HepG2 (cell line): ENCODE results near the gene JAKMIP2. TPM values are rescaled to one million over a fixed set of nuclear protein-coding genes. Genes with fewer than 3 reads are reported as not detected.

Source experiments
- ATAC-seq: fragments of 200-7000 bp; cut with Tn5 transposase; 3 replicates; pipeline ENCODE4 v1.9.1; 2020; ENCODE audit warnings: mild to moderate bottlenecking, moderate library complexity
- BruUV-seq: library from RNA; stranded (reverse); fragments of 400-500 nt; replicated peaks from 2 replicates; lab custom pipeline; 2021; lab: Mats Ljungman, UMichigan
- CTCF ChIA-PET: fragments of 300-600 bp; formaldehyde crosslinking; extraction: SDS; loops from one replicate; lab custom pipeline; 2021; ENCODE audit warnings: low total read pairs, inconsistent platforms, low intra/inter-chr PET ratio; lab: Yijun Ruan, JAX
- POLR2A ChIA-PET: fragments of 350-600 bp; sonication (Branson Sonifier 250); formaldehyde crosslinking; loops from one replicate; lab custom pipeline; 2020; ENCODE audit warnings: antibody characterized with exemption, inconsistent platforms; lab: Yijun Ruan, JAX
- DNase-seq: peaks from one replicate; pipeline ENCODE4 v3.0.0-alpha.2; 2015; ENCODE audit warnings: low spot score
- FAIRE-seq: peaks from 3 replicates; lab custom pipeline; 2011; peaks lifted over from hg19 to GRCh38; lab: Jason Lieb, UNC
- H2AFZ ChIP-seq: one replicate; pipeline ENCODE4 v1.6.1; 2011; ENCODE audit warnings: low read length, inconsistent platforms
- H3K27ac ChIP-seq: fragments of 300-600 bp; 3 replicates; pipeline ENCODE4 v1.8.0; 2011; ENCODE audit warnings: mixed run types, mild to moderate bottlenecking, mixed read lengths, low read length, inconsistent platforms; ENCODE audit not compliant: insufficient read depth; ENCODE audit errors: extremely low read length
- H3K27me3 ChIP-seq, 2 experiments: fragments of 200-600 bp in 1 of 2; 2 replicates in 1 of 2; 3 replicates in 1 of 2; pipeline versions ENCODE4 v1.6.0 to v1.8.0; 2011; ENCODE audit warnings: low read length in 2 of 2, mild to moderate bottlenecking in 2 of 2, moderate library complexity in 2 of 2, inconsistent platforms in 1 of 2; ENCODE audit not compliant: insufficient read depth in 2 of 2, control insufficient read depth in 1 of 2
- H3K36me3 ChIP-seq, 2 experiments: fragments of 200-600 bp in 1 of 2; replicated peaks in 1 of 2; 2 replicates in 1 of 2; 3 replicates in 1 of 2; pipeline versions ENCODE4 v1.5.1 to v1.8.0; 2011; ENCODE audit warnings: low read length in 2 of 2, inconsistent platforms in 1 of 2; ENCODE audit not compliant: insufficient read depth in 2 of 2, control insufficient read depth in 1 of 2
- H3K4me1 ChIP-seq: 2 replicates; pipeline ENCODE4 v1.5.1; 2012; ENCODE audit warnings: low read length, inconsistent platforms; ENCODE audit not compliant: insufficient read depth
- H3K4me2 ChIP-seq: 2 replicates; pipeline ENCODE4 v1.6.0; 2011; ENCODE audit warnings: low read depth, low read length, inconsistent platforms
- H3K4me3 ChIP-seq, 3 experiments: fragments of 200-600 bp in 1 of 3; sonication (generic), shearing (Covaris generic) in 1 of 3; replicated peaks in 1 of 3; 2 replicates each; pipeline ENCODE4 v1.5.1; 2011 to 2016; ENCODE audit warnings: low read length in 3 of 3, inconsistent platforms in 2 of 3, low read depth in 2 of 3, mild to moderate bottlenecking in 2 of 3, control low read depth in 1 of 3, mixed read lengths in 1 of 3; ENCODE audit not compliant: insufficient read depth in 1 of 3
- H3K79me2 ChIP-seq: one replicate; pipeline ENCODE4 v1.6.1; 2011; ENCODE audit warnings: low read length, inconsistent platforms; ENCODE audit not compliant: insufficient read depth
- H3K9ac ChIP-seq: 2 replicates; pipeline ENCODE4 v1.6.0; 2011; ENCODE audit warnings: mild to moderate bottlenecking, low read depth, low read length, inconsistent platforms; ENCODE audit not compliant: insufficient read depth
- H3K9me3 ChIP-seq: 2 replicates; pipeline ENCODE4 v1.5.1; 2012; ENCODE audit warnings: mild to moderate bottlenecking, low read length
- H4K20me1 ChIP-seq: 2 replicates; pipeline ENCODE4 v1.6.0; 2011; ENCODE audit warnings: inconsistent platforms, mild to moderate bottlenecking, low read length, moderate library complexity; ENCODE audit not compliant: insufficient read depth
- CAMTA2 ChIP-seq: sonication (generic); formaldehyde crosslinking; IDR thresholded peaks from 2 replicates; pipeline ENCODE4 v1.4.0; 2020; ENCODE audit warnings: mild to moderate bottlenecking, missing genetic modification reagents, borderline replicate concordance
- CEBPB ChIP-seq: IDR thresholded peaks from 2 replicates; pipeline ENCODE4 v1.6.1; 2011; ENCODE audit warnings: low read depth, low read length, improper control_type of control experiment, borderline replicate concordance
- EED ChIP-seq: sonication (generic); formaldehyde crosslinking; IDR thresholded peaks from 2 replicates; pipeline ENCODE4 v1.5.0; 2020; ENCODE audit warnings: mild to moderate bottlenecking, missing genetic modification reagents
- EHMT2 ChIP-seq: fragments of 200-600 bp; sonication (generic); IDR thresholded peaks from 2 replicates; pipeline ENCODE4 v1.7.0; 2017; ENCODE audit warnings: antibody characterized with exemption, low read depth, low read length, borderline replicate concordance
- FOXC1 ChIP-seq: sonication (generic); formaldehyde crosslinking; IDR thresholded peaks from 2 replicates; pipeline ENCODE4 v1.8.0; 2022; ENCODE audit warnings: mild to moderate bottlenecking, missing genetic modification reagents, borderline replicate concordance
- HDAC1 ChIP-seq: sonication (generic); formaldehyde crosslinking; IDR thresholded peaks from 2 replicates; pipeline ENCODE4 v1.5.1; 2020; ENCODE audit warnings: mild to moderate bottlenecking, missing genetic modification reagents
- JARID2 ChIP-seq: sonication (generic); formaldehyde crosslinking; IDR thresholded peaks from 2 replicates; pipeline ENCODE4 v1.8.1; 2023; ENCODE audit warnings: missing genetic modification reagents, inconsistent platforms; ENCODE audit not compliant: insufficient replicate concordance
- SALL1 ChIP-seq: sonication (generic); formaldehyde crosslinking; IDR thresholded peaks from 2 replicates; pipeline ENCODE4 v1.8.0; 2022; ENCODE audit warnings: mild to moderate bottlenecking, missing genetic modification reagents
- SMARCE1 ChIP-seq: fragments of 450-650 bp; IDR thresholded peaks from 2 replicates; pipeline ENCODE4 v1.6.1; 2017; ENCODE audit warnings: borderline replicate concordance
- SNAPC2 ChIP-seq: sonication (generic); formaldehyde crosslinking; IDR thresholded peaks from 2 replicates; pipeline ENCODE4 v1.8.1; 2022; ENCODE audit warnings: mild to moderate bottlenecking, missing genetic modification reagents
- TCF7 ChIP-seq: sonication (generic); IDR thresholded peaks from 2 replicates; pipeline ENCODE4 v1.6.1; 2016; ENCODE audit warnings: antibody characterized with exemption, low read depth
- ZNF367 ChIP-seq: sonication (generic); formaldehyde crosslinking; IDR thresholded peaks from 2 replicates; pipeline ENCODE4 v1.4.0; 2020; ENCODE audit warnings: missing genetic modification reagents, borderline replicate concordance
- WGBS: methylation state at CpG from one replicate; pipeline ENCODE4 v1.1.6; 2017; ENCODE audit warnings: low lambda C conversion rate; 5-methylcytosine and 5-hydroxymethylcytosine counted together
- in situ Hi-C: cut with HindIII; loops from 2 replicates; pipeline ENCODE4 v1.10.0; 2017; ENCODE audit warnings: low pct_unique_long_range_greater_than_20kb; ENCODE audit not compliant: extremely low pct_ligation_motif_present
- intact Hi-C: fragments of 100-400 bp; cut with micrococcal nuclease; formaldehyde crosslinking; loops from one replicate; pipeline ENCODE4 v1.10.0; 2022; ENCODE audit not compliant: unreplicated experiment
- polyA plus RNA-seq, 8 experiments: library from polyadenylated mRNA; depleted of rRNA in 3 of 8; stranded (reverse) in 7 of 8; unstranded in 1 of 8; fragments of >200 nt; fragmentation: Illumina TruSeq in 4 of 8; extraction: Trizol in 4 of 8; gene quantifications; 2 replicates each; pipeline versions ENCODE4 v1.2.1 to v1.2.3, GENCODE V29; 2011 to 2016; ENCODE audit warnings: low read depth in 4 of 8, missing spikeins in 1 of 8, mixed read lengths in 1 of 8; ENCODE audit not compliant: insufficient read depth in 1 of 8
- total RNA-seq, 5 experiments: library from RNA; depleted of rRNA; stranded (reverse); fragments of >200 nt; fragmentation: Illumina TruSeq; extraction: Trizol; gene quantifications; 2 replicates each; pipeline ENCODE4 v1.2.3, GENCODE V29; 2016; ENCODE audit warnings: low read depth in 1 of 5
- TF ChIP-seq, protein P1 (sequence below): sonication (generic); formaldehyde crosslinking; IDR thresholded peaks from 2 replicates; pipeline ENCODE4 v1.4.0; 2020; ENCODE audit warnings: mild to moderate bottlenecking, missing genetic modification reagents
- TF ChIP-seq, protein P2 (sequence below): sonication (generic); formaldehyde crosslinking; IDR thresholded peaks from 2 replicates; pipeline ENCODE4 v1.4.0; 2020; ENCODE audit warnings: missing genetic modification reagents, mild to moderate bottlenecking, borderline replicate concordance

JAKMIP2 gene
- total and polyA plus RNA-seq, 2 of the 13 experiments (the other 11 are each of a cell fraction or from before 2014, with no cell fraction given) = 0.04 to 2.1 TPM

DNA sequence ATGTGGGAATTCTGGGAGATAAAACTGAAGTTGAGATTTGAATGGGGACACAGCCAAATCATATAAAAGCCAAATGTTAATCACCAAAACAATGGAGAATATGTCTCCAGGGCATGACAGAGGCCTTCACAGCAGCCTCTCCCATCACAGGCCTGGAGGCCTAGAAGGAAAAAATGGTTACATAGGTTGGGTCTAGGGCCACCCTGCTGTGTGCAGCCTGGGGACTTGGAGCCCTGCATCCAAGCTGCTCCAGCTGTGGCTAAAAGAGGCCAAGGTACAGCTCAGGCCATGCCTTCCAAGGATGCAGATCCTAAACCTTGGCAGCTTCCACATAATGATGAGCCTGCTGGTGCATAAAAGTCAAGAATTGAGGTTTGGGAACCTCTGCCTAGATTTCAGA, 85.1 kb downstream of the JAKMIP2 start (continued):
- no peak for TF ChIP-seq FOXC1 (CRISPR knock-in tag)
- no peak for TF ChIP-seq HDAC1 (CRISPR knock-in tag)
- TF ChIP-seq JARID2 = no peak
- TF ChIP-seq, protein P1, sequence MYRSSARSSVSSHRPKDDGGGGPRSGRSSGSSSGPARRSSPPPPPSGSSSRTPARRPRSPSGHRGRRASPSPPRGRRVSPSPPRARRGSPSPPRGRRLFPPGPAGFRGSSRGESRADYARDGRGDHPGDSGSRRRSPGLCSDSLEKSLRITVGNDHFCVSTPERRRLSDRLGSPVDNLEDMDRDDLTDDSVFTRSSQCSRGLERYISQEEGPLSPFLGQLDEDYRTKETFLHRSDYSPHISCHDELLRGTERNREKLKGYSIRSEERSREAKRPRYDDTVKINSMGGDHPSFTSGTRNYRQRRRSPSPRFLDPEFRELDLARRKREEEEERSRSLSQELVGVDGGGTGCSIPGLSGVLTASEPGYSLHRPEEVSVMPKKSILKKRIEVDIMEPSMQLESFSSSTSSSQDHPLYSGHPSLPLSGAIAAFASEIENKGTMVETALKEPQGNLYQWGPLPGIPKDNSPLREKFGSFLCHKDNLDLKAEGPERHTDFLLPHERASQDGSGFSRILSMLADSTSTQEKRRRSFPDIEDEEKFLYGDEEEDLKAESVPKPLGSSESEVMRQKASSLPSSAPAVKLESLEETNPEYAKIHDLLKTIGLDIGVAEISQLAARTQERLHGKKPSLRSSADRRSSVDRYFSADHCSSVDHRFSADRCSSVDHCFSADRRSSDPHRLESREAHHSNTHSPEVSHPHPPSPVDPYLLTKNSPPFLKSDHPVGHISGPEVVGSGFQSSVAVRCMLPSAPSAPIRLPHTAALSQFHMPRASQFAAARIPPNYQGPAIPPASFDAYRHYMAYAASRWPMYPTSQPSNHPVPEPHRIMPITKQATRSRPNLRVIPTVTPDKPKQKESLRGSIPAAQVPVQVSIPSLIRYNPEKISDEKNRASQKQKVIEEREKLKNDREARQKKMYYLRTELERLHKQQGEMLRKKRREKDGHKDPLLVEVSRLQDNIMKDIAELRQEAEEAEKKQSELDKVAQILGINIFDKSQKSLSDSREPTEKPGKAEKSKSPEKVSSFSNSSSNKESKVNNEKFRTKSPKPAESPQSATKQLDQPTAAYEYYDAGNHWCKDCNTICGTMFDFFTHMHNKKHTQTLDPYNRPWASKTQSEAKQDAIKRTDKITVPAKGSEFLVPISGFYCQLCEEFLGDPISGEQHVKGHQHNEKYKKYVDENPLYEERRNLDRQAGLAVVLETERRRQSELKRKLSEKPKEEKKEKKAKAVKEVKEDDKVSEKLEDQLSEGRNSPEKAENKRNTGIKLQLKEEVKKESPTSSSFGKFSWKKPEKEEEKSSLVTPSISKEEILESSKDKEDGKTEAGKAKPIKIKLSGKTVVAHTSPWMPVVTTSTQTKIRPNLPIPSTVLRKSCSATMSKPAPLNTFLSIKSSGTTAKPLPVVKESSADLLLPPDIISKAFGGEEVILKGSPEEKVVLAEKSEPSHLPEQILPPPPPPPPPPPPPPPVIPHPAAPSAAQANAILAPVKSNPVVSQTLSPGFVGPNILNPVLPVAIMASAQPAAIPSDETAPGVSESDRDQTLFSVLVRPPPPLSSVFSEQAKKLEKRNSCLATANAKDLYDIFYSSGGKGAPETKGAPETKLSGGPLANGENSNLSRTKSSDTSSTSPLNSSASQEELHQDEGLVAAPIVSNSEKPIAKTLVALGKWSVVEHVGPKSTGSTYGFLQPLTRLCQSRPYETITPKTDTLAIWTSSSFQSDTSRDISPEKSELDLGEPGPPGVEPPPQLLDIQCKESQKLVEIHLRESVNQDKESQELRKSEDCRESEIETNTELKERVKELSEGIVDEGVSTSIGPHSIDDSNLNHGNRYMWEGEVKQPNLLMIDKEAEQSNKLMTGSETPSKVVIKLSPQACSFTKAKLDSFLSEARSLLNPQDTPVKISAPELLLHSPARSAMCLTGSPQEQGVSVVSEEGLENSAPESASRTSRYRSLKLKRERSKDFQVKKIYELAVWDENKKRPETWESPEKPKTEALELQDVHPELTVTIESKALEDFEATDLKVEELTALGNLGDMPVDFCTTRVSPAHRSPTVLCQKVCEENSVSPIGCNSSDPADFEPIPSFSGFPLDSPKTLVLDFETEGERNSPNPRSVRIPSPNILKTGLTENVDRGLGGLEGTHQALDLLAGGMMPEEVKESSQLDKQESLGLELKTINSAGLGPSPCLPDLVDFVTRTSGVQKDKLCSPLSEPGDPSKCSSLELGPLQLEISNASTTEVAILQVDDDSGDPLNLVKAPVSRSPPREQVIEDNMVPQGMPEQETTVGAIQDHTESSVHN (CRISPR knock-in tag) = no peak
- TF ChIP-seq, all 625 proteins: peak for 0

GRCh38 chr5:147694772-147695171, 87.8 kb downstream of the JAKMIP2 start:
- no peak for ATAC-seq
- TF ChIP-seq SNAPC2 (CRISPR knock-in tag) = no peak
- TF ChIP-seq SMARCE1 = no peak
- TF ChIP-seq ZNF367 (CRISPR knock-in tag) = no peak
- TF ChIP-seq CAMTA2 (CRISPR knock-in tag) = no peak
- TF ChIP-seq SALL1 (CRISPR knock-in tag) = no peak
- no peak for TF ChIP-seq EED (CRISPR knock-in tag)
- TF ChIP-seq TCF7 = no peak
- no peak for TF ChIP-seq CEBPB
- TF ChIP-seq EHMT2 = no peak
- TF ChIP-seq, protein P2, sequence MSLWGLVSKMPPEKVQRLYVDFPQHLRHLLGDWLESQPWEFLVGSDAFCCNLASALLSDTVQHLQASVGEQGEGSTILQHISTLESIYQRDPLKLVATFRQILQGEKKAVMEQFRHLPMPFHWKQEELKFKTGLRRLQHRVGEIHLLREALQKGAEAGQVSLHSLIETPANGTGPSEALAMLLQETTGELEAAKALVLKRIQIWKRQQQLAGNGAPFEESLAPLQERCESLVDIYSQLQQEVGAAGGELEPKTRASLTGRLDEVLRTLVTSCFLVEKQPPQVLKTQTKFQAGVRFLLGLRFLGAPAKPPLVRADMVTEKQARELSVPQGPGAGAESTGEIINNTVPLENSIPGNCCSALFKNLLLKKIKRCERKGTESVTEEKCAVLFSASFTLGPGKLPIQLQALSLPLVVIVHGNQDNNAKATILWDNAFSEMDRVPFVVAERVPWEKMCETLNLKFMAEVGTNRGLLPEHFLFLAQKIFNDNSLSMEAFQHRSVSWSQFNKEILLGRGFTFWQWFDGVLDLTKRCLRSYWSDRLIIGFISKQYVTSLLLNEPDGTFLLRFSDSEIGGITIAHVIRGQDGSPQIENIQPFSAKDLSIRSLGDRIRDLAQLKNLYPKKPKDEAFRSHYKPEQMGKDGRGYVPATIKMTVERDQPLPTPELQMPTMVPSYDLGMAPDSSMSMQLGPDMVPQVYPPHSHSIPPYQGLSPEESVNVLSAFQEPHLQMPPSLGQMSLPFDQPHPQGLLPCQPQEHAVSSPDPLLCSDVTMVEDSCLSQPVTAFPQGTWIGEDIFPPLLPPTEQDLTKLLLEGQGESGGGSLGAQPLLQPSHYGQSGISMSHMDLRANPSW (CRISPR knock-in tag) = no peak

More at GRCh38 chr5:147694772-147695171, 87.8 kb downstream of the JAKMIP2 start:
- H3K27me3 ChIP-seq = no peaks in the 10 kb centered on the region
- ChIA-PET CTCF (no interaction called here), POLR2A (no interaction called here)
- FAIRE-seq (no peak), DNase-seq (no peak)
- no peaks in the 10 kb centered on the region for H3K79me2 ChIP-seq
- peaks cover 30% of the 10 kb centered on the region for H3K9me3 ChIP-seq
- intact Hi-C loops (no loop called here), in situ Hi-C loops (no loop called here)
- no peak overlapping the region for H2AFZ ChIP-seq
- no peak overlapping the region for H3K4me2 ChIP-seq
- 12% methylated on average over 2 of the region's 2 CpGs for WGBS
- no peak overlapping the region for H3K27ac ChIP-seq
- H3K36me3 ChIP-seq = no peaks in the 10 kb centered on the region
- H3K4me1 ChIP-seq = no peaks in the 10 kb centered on the region
- BruUV-seq = no TSS peak
- H3K4me3 ChIP-seq = no peak overlapping the region
- H3K9ac ChIP-seq = no peak overlapping the region
- no peaks in the 10 kb centered on the region for H4K20me1 ChIP-seq
